Measurements from ENCODE around the gene RSPH10B2. TPM values are rescaled to one million over a fixed set of nuclear protein-coding genes. Genes with fewer than 3 reads are reported as not detected.
"Not testable (repeated sequence)": the region's sequence is repeated elsewhere in the genome, so short reads cannot be mapped to it uniquely, and the experiment has no call there.

RSPH10B2 gene
- polyA plus RNA-seq, 4 donors = 0.10 to 2.0 (median 1.0) TPM

- DNase-seq (ENCODE audit: low read depth in 4 of 4, low spot score in 3 of 4) = not testable (repeated sequence)
These were observed 27.7 kb downstream of the RSPH10B2 start for GRCh38 chr7:6781581-6781980.

GRCh38 chr7:6789353-6789752, 35.5 kb downstream of the RSPH10B2 start:
- not testable (repeated sequence) for DNase-seq (ENCODE audit: low read depth in 4 of 4, low spot score in 3 of 4)

- peak in 2 of 4 donors; percentile 16 to 19 for DNase-seq (ENCODE audit: low read depth in 4 of 4, low spot score in 3 of 4)
These were observed 38.4 kb downstream of the RSPH10B2 start for GRCh38 chr7:6792113-6792872.

GRCh38 chr7:6794276-6794675, 40.4 kb downstream of the RSPH10B2 start:
- not testable (repeated sequence) for DNase-seq (ENCODE audit: low read depth in 4 of 4, low spot score in 3 of 4)

- DNase-seq (ENCODE audit: low read depth in 4 of 4, low spot score in 3 of 4) = not testable (repeated sequence)
These were observed 43.3 kb downstream of the RSPH10B2 start for GRCh38 chr7:6797218-6797617.

GRCh38 chr7:6798047-6798446, 44.1 kb downstream of the RSPH10B2 start:
- not testable (repeated sequence) for DNase-seq (ENCODE audit: low read depth in 4 of 4, low spot score in 3 of 4)

- not testable (repeated sequence) for DNase-seq (ENCODE audit: low read depth in 4 of 4, low spot score in 3 of 4)
These were observed 46.0 kb downstream of the RSPH10B2 start for GRCh38 chr7:6799887-6800286.

GRCh38 chr7:6800331-6800730, 46.4 kb downstream of the RSPH10B2 start:
- not testable (repeated sequence) for DNase-seq (ENCODE audit: low read depth in 4 of 4, low spot score in 3 of 4)

GRCh38 chr7:6807393-6807918, 53.6 kb downstream of the RSPH10B2 start:
- not testable (repeated sequence) for DNase-seq (ENCODE audit: low read depth in 4 of 4, low spot score in 3 of 4)

GRCh38 chr7:6807959-6808358, 54.1 kb downstream of the RSPH10B2 start:
- DNase-seq (ENCODE audit: low read depth in 4 of 4, low spot score in 3 of 4) = not testable (repeated sequence)

- DNase-seq (ENCODE audit: low read depth in 4 of 4, low spot score in 3 of 4) = not testable (repeated sequence)
These were observed 59.1 kb downstream of the RSPH10B2 start for GRCh38 chr7:6813011-6813410.

GRCh38 chr7:6815470-6815869, 61.6 kb downstream of the RSPH10B2 start:
- DNase-seq (ENCODE audit: low read depth in 4 of 4, low spot score in 3 of 4) = not testable (repeated sequence)

- DNase-seq (ENCODE audit: low read depth in 4 of 4, low spot score in 3 of 4) = not testable (repeated sequence)
These were observed 67.7 kb downstream of the RSPH10B2 start for GRCh38 chr7:6821622-6822021.

- DNase-seq (ENCODE audit: low read depth in 4 of 4, low spot score in 3 of 4) = not testable (repeated sequence)
These were observed 71.6 kb downstream of the RSPH10B2 start for GRCh38 chr7:6825236-6826125.

- peak in 3 of 4 donors; percentile 6 to 34 (median 22) for DNase-seq (ENCODE audit: low read depth in 4 of 4, low spot score in 3 of 4)
These were observed 72.2 kb downstream of the RSPH10B2 start, which contains the start of gene CCZ1B for GRCh38 chr7:6826151-6826550. Gene CCZ1B, minus strand, starts transcription at chr7:6826275. Its CDS starts 78 bp downstream, at chr7:6826197.

- DNase-seq (ENCODE audit: low read depth in 4 of 4, low spot score in 3 of 4) = not testable (repeated sequence)
These were observed 73.3 kb downstream of the RSPH10B2 start for GRCh38 chr7:6827180-6827579.

- not testable (repeated sequence) for DNase-seq (ENCODE audit: low read depth in 4 of 4, low spot score in 3 of 4)
These were observed 75.7 kb downstream of the RSPH10B2 start for GRCh38 chr7:6829616-6830015.

- not testable (repeated sequence) for DNase-seq (ENCODE audit: low read depth in 4 of 4, low spot score in 3 of 4)
These were observed 76.1 kb downstream of the RSPH10B2 start for GRCh38 chr7:6830026-6830425.

GRCh38 chr7:6831018-6831725, 77.3 kb downstream of the RSPH10B2 start:
- no peak for DNase-seq (ENCODE audit: low read depth in 4 of 4, low spot score in 3 of 4)

- no peak for DNase-seq (ENCODE audit: low read depth in 4 of 4, low spot score in 3 of 4)
These were observed 79.7 kb downstream of the RSPH10B2 start for GRCh38 chr7:6833636-6834035.
